HL-60 (cell line): ENCODE measurements around the gene TENM3.

Experiments used
- GABPA ChIP-seq: IDR thresholded peaks from 2 replicates; pipeline ENCODE4 v1.6.1; 2012; ENCODE audit warnings: low read depth
- POLR2AphosphoS5 ChIP-seq: IDR thresholded peaks from 2 replicates; pipeline ENCODE4 v1.6.1; 2012; ENCODE audit warnings: low read depth
- SPI1 ChIP-seq: IDR thresholded peaks from 2 replicates; pipeline ENCODE4 v1.6.1; 2012; ENCODE audit warnings: low read depth, mild to moderate bottlenecking, borderline replicate concordance
- TF ChIP-seq, protein P1 (sequence below): IDR thresholded peaks from one replicate; pipeline ENCODE4 v1.5.1; 2011; ENCODE audit warnings: low read length, control low read depth, inconsistent platforms; ENCODE audit not compliant: insufficient read depth
- TF ChIP-seq, protein P2 (sequence below): IDR thresholded peaks from 2 replicates; pipeline ENCODE4 v1.6.1; 2012; ENCODE audit warnings: low read depth; ENCODE audit not compliant: insufficient replicate concordance

DNA sequence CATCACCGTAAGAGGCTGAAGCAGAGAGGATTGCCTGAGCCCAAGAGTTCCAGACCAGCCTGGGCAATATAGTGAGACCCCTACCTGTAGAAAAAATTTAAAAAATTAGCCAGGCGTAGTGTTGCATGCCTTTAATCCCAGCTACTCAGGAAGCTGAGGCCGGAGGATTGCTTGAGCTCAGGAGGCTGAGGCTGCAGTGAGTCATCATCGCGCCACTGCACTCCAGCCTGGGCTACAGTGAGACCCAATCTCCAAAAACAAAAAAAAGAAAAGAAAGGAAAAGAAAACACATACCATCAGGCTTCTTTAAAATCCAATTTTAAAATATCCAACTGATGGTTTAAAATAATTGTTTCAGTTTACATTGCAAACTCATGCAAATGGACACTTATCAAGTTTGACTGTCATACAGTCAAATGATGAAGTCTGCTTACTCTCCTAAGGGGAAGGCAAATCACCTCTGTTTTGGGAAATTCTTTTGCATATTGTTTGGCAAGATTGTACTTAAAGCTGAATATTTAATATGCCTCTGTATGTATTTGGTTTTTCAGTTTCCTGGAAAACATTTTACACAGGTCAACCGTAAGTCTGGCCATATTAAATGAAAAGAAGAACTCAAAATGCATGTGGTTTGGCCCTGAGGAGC is 23.7 kb upstream of the TENM3 start:
- TF ChIP-seq, protein P1, sequence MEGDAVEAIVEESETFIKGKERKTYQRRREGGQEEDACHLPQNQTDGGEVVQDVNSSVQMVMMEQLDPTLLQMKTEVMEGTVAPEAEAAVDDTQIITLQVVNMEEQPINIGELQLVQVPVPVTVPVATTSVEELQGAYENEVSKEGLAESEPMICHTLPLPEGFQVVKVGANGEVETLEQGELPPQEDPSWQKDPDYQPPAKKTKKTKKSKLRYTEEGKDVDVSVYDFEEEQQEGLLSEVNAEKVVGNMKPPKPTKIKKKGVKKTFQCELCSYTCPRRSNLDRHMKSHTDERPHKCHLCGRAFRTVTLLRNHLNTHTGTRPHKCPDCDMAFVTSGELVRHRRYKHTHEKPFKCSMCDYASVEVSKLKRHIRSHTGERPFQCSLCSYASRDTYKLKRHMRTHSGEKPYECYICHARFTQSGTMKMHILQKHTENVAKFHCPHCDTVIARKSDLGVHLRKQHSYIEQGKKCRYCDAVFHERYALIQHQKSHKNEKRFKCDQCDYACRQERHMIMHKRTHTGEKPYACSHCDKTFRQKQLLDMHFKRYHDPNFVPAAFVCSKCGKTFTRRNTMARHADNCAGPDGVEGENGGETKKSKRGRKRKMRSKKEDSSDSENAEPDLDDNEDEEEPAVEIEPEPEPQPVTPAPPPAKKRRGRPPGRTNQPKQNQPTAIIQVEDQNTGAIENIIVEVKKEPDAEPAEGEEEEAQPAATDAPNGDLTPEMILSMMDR, result no peak
- TF ChIP-seq GABPA (no peak), POLR2AphosphoS5 (no peak), SPI1 (no peak)
- TF ChIP-seq, protein P2, sequence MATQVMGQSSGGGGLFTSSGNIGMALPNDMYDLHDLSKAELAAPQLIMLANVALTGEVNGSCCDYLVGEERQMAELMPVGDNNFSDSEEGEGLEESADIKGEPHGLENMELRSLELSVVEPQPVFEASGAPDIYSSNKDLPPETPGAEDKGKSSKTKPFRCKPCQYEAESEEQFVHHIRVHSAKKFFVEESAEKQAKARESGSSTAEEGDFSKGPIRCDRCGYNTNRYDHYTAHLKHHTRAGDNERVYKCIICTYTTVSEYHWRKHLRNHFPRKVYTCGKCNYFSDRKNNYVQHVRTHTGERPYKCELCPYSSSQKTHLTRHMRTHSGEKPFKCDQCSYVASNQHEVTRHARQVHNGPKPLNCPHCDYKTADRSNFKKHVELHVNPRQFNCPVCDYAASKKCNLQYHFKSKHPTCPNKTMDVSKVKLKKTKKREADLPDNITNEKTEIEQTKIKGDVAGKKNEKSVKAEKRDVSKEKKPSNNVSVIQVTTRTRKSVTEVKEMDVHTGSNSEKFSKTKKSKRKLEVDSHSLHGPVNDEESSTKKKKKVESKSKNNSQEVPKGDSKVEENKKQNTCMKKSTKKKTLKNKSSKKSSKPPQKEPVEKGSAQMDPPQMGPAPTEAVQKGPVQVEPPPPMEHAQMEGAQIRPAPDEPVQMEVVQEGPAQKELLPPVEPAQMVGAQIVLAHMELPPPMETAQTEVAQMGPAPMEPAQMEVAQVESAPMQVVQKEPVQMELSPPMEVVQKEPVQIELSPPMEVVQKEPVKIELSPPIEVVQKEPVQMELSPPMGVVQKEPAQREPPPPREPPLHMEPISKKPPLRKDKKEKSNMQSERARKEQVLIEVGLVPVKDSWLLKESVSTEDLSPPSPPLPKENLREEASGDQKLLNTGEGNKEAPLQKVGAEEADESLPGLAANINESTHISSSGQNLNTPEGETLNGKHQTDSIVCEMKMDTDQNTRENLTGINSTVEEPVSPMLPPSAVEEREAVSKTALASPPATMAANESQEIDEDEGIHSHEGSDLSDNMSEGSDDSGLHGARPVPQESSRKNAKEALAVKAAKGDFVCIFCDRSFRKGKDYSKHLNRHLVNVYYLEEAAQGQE, result no peak
